Skin epidermis (tissue), 12 donors: ENCODE results near the gene CAV1.

Experiments used
- H3K27ac ChIP-seq, 21 experiments: fragments of 200-600 bp; sonication (generic) in 11 of 21; one replicate each; pipeline ENCODE4 v1.5.0; 2020; ENCODE audit warnings: mild to moderate bottlenecking in 3 of 21, inconsistent platforms in 2 of 21, moderate library complexity in 2 of 21
- H3K4me3 ChIP-seq, 7 experiments: fragments of 200-600 bp; sonication (generic) in 2 of 7; one replicate each; pipeline ENCODE4 v1.5.0; 2020; ENCODE audit warnings: inconsistent platforms in 2 of 7, mild to moderate bottlenecking in 2 of 7, moderate library complexity in 1 of 7

Gene CAV1

GRCh38 chr7:116549370-116549769, 24.5 kb downstream of the CAV1 start:
- H3K4me3 ChIP-seq: no peak overlapping the region
- no peak overlapping the region for H3K27ac ChIP-seq

DNA sequence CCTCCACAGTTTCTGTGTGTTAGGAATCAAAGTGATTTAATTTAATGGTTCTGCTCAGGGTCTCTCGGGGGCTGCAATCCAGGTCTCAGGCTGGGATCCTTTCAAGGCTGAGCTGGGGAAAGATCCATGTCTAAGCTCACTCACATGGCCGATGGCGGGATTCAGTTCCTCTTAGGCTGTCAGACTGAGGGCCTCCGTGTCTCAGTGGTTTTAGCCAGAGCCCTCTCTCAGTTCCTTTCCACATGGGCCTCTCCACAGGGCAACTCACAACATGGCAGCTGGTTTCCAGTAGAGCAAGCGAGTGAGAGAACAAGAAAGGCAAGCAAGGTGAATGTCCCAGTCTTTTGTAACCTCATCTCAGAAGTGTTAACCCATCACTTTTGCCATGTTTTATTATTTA, 26.9 kb downstream of the CAV1 start:
- Histone ChIP-seq H3K27ac (peak overlapping the region in 1 of 21 experiments; percentile 28), H3K4me3 (no peak overlapping the region)

GRCh38 chr7:116552602-116553001, 27.8 kb downstream of the CAV1 start:
- H3K4me3 ChIP-seq: no peak overlapping the region
- peak overlapping the region in 1 of 21 experiments; percentile 35 for H3K27ac ChIP-seq

- Histone ChIP-seq H3K27ac (peak overlapping the region in 1 of 21 experiments; percentile 55), H3K4me3 (no peak overlapping the region)
These were observed 28.5 kb downstream of the CAV1 start for GRCh38 chr7:116553168-116553964.

- Histone ChIP-seq H3K27ac (peak overlapping the region in 1 of 21 experiments; percentile 16), H3K4me3 (no peak overlapping the region)
These were observed 29.6 kb downstream of the CAV1 start for GRCh38 chr7:116554436-116554835.

- Histone ChIP-seq H3K4me3 (no peak overlapping the region), H3K27ac (no peak overlapping the region)
These were observed 30.1 kb downstream of the CAV1 start for GRCh38 chr7:116554911-116555310.

DNA sequence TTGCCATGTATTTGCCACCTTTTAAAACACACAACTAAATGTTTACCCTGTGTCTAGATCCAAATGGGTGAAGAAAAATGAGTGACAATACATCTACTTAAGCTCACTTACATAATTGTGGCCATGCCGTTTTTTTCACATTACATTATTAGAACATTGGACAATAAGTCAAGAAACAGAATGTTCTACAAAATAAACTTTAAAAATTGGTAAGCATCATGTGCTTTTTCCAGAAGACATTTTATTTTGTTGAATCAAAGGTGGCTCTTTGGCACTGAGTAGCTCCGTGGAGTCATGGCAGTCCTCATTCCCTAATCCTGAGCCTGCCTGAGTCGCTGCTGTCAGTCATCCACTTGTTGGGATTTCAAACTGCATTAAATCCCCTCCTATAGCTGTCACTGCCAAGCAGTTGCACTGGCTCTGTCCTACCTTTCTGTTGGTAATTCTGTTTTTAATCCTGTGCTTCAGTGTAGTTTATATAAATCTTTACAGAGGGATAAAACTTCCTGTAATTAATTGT, 32.3 kb downstream of the CAV1 start:
- Histone ChIP-seq H3K27ac (no peak overlapping the region), H3K4me3 (no peak overlapping the region)

DNA sequence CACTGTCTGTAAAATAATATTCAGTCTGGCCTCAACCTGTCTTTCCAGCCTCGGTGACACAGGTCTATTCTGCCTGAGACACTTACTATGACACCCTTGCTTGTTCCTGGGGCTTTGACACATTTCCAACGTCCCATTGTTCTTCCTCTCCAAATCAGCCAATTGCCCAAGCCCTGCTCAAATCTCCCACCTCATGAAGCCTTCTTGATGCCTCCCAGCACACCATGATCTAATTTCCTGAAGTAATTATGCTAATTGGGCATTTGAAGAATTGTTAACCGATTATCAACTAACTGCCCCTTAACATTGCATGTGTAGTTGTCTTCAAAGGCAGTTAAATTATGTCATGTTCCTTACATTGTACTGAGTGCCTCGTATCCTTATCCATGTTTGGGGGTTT, 33.1 kb downstream of the CAV1 start:
- H3K27ac ChIP-seq: peak overlapping the region in 1 of 21 experiments; percentile 38
- no peak overlapping the region for H3K4me3 ChIP-seq

GRCh38 chr7:116560021-116560970, 35.5 kb downstream of the CAV1 start:
- H3K27ac ChIP-seq: no peak overlapping the region
- H3K4me3 ChIP-seq: no peak overlapping the region

GRCh38 chr7:116561697-116562483, 37.1 kb downstream of the CAV1 start:
- Histone ChIP-seq H3K27ac (no peak overlapping the region), H3K4me3 (no peak overlapping the region)

DNA sequence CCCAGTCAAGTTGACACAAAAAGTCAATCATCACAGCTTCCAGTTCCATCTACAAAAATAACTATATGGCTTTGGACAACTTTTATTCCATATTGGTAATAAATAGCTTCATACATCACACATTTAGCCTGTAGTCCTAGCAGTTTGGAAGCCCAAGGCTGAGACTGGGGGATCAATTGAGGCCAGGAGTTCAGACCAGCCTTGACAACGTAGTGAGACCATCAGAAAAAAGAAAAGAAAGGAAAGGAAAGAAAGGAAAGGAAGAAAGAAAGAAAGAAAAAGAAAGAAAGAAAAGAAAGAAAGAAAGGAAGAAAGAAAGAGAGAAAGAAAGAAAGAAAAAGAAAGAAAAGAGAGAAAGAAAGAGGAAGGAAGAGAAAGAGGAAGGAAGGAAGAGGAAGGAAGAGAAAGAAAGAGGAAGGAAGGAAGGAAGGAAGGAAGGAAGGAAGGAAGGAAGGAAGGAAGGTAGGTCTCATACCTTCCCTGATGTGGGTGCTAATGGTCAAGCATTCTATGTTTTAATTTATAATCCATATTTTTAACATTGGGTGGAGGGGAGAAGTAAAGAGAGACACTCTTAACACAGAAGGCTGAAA, 37.8 kb downstream of the CAV1 start:
- Histone ChIP-seq H3K27ac (no peak overlapping the region), H3K4me3 (no peak overlapping the region)

DNA sequence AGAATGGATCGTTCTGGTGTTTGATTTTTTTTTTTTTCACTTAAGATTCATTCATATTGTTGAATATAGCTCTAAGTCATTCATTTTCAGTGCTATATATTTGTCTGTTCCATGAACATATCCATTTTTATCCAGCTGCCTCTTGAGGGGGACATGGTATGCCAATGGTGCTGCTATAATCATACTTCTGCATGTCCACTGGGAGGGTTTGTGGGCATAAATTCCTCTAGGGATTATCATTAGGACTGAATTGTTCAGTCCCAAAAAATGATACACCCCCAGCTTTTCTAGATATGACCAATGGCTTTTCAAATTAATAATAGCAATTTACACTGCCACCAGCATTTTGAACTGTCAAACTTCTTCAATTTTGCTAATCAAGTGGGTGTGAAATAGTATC, 41.1 kb downstream of the CAV1 start:
- H3K4me3 ChIP-seq: no peak overlapping the region
- no peak overlapping the region for H3K27ac ChIP-seq

DNA sequence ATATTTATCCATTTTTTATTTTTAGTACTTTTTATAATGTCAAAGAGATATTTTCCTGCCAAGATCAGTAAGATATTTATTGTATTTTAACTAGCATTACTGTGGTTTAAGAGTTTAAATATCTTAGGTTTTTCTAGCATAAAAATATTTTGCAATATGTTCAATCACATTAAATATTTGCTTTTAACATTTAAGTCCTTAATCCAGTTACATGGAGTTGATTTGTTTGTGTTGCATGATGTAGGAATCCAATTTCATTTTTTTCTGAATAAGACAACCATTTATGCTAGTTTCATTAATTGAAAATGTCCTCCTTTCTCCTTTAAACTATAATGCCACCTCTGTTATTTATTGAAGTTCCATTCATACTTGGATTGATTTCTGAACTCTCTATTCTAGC, 41.8 kb downstream of the CAV1 start:
- Histone ChIP-seq H3K27ac (no peak overlapping the region), H3K4me3 (no peak overlapping the region)

DNA sequence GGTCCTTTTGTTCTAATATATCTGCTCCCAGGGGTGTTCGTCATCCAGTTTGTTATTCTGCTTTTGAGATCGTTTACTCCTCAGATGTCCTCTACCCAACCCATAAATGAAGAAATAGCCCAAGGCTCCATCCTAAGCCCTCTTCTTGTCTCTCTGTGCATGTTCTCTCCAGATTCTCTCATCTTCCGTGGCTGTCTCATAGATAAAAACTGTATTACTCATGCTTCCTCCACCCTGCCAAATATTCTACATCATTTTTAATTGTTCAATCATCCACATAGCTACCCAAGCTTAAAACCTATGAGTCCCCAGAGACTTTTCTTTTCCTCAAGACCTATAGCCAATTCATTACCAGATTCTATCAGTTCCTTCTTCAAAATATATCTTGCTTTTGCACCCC, 44.9 kb downstream of the CAV1 start:
- no peak overlapping the region for H3K4me3 ChIP-seq
- peak overlapping the region in 3 of 21 experiments; percentile 40 to 67 (median 67) for H3K27ac ChIP-seq

DNA sequence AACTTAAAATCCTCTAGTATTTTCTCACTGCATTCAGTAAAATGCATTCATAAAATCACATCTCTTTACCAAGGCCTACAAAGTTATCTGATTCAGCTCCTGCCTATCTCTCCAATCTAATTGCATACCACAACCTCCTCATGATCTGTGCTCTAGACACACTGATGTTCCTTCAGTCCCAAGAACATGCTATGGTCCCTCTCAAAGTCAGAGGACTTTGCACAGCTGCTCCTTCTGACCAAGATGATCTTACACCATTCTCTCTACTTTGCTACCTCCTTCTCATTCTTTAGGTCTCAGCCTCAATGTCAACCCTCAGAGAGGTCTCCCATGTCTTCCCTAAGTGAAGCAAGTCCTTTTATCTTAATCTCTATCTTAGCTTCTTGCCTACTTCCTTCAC, 45.5 kb downstream of the CAV1 start:
- H3K27ac ChIP-seq: peak overlapping the region in 7 of 21 experiments; percentile 10 to 67 (median 40)
- no peak overlapping the region for H3K4me3 ChIP-seq

- Histone ChIP-seq H3K27ac (peak overlapping the region in 6 of 21 experiments; percentile 20 to 67 (median 50)), H3K4me3 (no peak overlapping the region)
These were observed 46.2 kb downstream of the CAV1 start for GRCh38 chr7:116571037-116571436.

DNA sequence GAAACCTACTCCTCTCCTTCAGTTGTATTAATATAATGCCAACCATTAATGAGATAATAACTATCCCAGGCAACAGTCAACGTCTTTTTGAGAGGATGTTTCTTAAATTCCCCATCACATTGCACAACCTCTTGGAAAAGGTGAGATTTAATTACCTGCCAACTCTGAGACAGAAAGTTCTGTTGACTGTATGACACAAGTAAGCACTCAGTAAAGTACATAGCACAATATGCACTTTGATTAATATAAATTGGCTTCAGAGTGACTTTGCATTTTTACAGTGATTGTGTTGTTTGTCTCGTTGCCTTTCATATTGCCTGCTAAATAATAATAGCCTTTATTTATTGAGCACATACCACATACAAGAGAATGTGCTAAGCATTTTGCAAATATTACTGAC, 46.7 kb downstream of the CAV1 start:
- Histone ChIP-seq H3K27ac (peak overlapping the region in 4 of 21 experiments; percentile 4 to 50 (median 8)), H3K4me3 (no peak overlapping the region)

DNA sequence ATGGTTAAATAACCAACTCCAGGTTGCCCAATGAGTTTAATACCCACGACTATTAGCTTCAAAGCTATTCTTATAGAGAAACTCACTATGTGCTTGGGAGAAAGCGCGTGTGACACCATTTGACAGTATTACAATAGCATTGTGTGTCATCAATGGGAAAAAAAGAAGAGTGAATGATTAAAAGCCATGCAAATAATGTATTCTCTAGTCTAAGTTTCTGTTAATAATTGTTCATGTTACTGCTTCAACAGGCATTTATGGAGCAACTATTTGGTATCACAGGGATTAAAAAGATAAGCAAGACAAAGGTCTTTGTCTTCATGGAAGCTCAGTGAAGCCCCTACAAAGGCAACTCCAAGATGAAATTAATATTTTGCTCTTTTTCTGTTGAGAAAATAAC, 47.2 kb downstream of the CAV1 start:
- H3K27ac ChIP-seq: peak overlapping the region in 3 of 21 experiments; percentile 4 to 50 (median 13)
- no peak overlapping the region for H3K4me3 ChIP-seq

- Histone ChIP-seq H3K27ac (peak overlapping the region in 3 of 21 experiments; percentile 4 to 26 (median 11)), H3K4me3 (no peak overlapping the region)
These were observed 48.7 kb downstream of the CAV1 start for GRCh38 chr7:116573541-116573940.
